Muscle layer of colon (tissue), 2 donors: ENCODE results near the gene WDR49.

Experiments used
- H3K27ac ChIP-seq: one replicate; pipeline ENCODE4 v1.7.0; 2013; ENCODE audit warnings: low read depth, mild to moderate bottlenecking, low read length, moderate library complexity
- H3K27me3 ChIP-seq, 2 donors: one replicate each; pipeline ENCODE4 v1.7.0; 2013; ENCODE audit warnings: low read length in 2 of 2, mild to moderate bottlenecking in 2 of 2; ENCODE audit not compliant: insufficient read depth in 2 of 2, control insufficient read depth in 1 of 2
- H3K36me3 ChIP-seq: one replicate; pipeline ENCODE4 v1.7.0; 2013; ENCODE audit warnings: mild to moderate bottlenecking, low read length; ENCODE audit not compliant: insufficient read depth
- H3K4me1 ChIP-seq: one replicate; pipeline ENCODE4 v1.7.0; 2013; ENCODE audit warnings: mild to moderate bottlenecking, low read length; ENCODE audit not compliant: insufficient read depth
- H3K4me3 ChIP-seq, 2 donors: one replicate each; pipeline ENCODE4 v1.7.0; 2013; ENCODE audit warnings: low read length in 2 of 2, low read depth in 1 of 2, mild to moderate bottlenecking in 1 of 2, moderate library complexity in 1 of 2
- H3K9ac ChIP-seq: one replicate; pipeline ENCODE4 v1.7.0; 2013; ENCODE audit warnings: low read length
- H3K9me3 ChIP-seq: one replicate; pipeline ENCODE4 v1.7.0; 2013; ENCODE audit warnings: mild to moderate bottlenecking, low read length
- donor health status: abdominal sarcoma.
- donor health status: Adenocarcinoma of cecum.

WDR49 gene

GRCh38 chr3:167487556-167487955, 166.2 kb downstream of the WDR49 start:
- Histone ChIP-seq H3K9me3 (no peaks in the 10 kb centered on the region), H3K27me3 (no peaks in the 10 kb centered on the region), H3K4me1 (no peaks in the 10 kb centered on the region), H3K9ac (no peak overlapping the region), H3K4me3 (no peak overlapping the region), H3K27ac (no peak overlapping the region), H3K36me3 (no peaks in the 10 kb centered on the region)

- Histone ChIP-seq H3K4me1 (no peaks in the 10 kb centered on the region), H3K4me3 (no peak overlapping the region), H3K9ac (no peak overlapping the region)
These were observed 169.2 kb downstream of the WDR49 start for GRCh38 chr3:167484551-167484950.

DNA sequence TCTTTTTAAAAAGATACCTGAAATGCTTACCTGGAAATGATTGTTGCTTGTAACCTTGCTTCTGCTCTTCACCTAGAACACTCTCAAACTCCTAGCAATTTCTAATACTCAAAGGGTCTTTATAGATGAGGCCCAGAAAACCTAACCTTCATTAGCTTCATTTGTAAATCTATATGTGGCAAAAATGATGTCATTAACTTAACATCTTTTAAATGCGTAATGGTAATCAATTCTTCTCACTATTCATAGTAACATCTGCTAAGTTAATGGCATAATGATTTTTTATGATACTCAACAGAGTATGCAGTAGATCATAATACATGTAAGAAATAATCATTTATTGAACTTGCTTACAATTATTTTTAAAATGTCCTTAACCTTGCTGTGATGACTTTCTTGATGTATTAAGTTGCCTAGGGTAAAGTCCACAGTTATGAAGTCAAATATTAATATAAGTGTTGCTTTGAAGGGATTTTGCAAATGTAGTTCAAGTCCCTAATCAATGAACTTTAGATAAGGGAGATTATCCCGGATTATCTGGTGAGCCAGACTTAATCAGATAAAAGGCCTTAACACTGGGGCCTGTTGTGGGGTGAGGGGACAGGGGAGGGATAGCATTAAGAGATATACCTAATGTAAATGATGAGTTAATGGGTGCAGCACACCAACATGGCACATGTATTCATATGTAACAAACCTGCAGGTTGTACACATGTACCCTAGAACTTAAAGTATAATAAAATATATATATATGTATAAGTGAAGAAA, 169.8 kb downstream of the WDR49 start:
- Histone ChIP-seq H3K36me3 (no peaks in the 10 kb centered on the region), H3K27ac (no peak overlapping the region), H3K4me1 (no peaks in the 10 kb centered on the region), H3K9ac (no peak overlapping the region), H3K9me3 (no peaks in the 10 kb centered on the region), H3K4me3 (no peak overlapping the region), H3K27me3 (no peaks in the 10 kb centered on the region)

More at GRCh38 chr3:167484551-167484950, 169.2 kb downstream of the WDR49 start:
- H3K27ac ChIP-seq = no peak overlapping the region
- no peaks in the 10 kb centered on the region for H3K36me3 ChIP-seq
- H3K27me3 ChIP-seq = no peaks in the 10 kb centered on the region
- no peaks in the 10 kb centered on the region for H3K9me3 ChIP-seq

DNA sequence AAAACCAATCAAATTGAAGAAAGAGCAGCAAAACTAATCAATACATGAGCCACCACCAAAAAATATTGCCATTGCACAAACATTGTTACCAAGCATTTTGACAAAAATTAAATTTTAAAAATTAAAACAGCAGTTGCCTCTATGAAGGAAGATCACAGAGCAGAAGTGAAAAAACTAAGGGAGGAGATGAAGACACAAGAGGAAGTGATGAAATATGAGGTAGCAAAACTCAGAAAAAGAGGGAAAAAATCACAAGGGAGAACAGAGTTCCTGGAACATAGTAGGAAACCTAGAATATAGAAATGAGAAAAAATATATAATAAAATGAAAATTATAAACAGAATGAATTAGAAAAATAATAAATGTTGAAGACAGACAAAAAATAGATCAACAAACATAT, 172.6 kb downstream of the WDR49 start:
- H3K27me3 ChIP-seq = no peaks in the 10 kb centered on the region
- H3K9me3 ChIP-seq = no peaks in the 10 kb centered on the region
- no peaks in the 10 kb centered on the region for H3K36me3 ChIP-seq
- no peak overlapping the region for H3K4me3 ChIP-seq
- no peak overlapping the region for H3K9ac ChIP-seq
- H3K27ac ChIP-seq = no peak overlapping the region
- no peaks in the 10 kb centered on the region for H3K4me1 ChIP-seq

DNA sequence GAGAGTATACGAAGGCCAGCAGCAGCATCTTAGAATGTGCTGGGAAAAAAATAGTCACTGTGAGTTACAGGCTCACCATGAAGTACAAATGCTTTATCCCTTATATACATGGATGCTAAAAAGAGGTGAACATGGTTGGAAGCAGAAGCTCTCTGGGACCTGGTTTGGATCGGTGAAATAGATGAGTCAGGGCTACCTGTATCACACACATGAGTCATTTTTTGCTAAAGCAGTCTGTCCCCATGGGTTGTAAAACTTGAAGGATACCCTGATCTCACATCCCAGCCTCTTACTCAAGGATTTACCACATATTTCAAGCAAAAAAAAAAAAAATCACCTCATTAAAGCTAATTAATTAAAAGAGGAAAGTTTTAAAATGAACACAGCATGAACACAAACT, 173.0 kb downstream of the WDR49 start:
- Histone ChIP-seq H3K4me3 (no peak overlapping the region), H3K27ac (no peak overlapping the region), H3K4me1 (no peaks in the 10 kb centered on the region), H3K36me3 (no peaks in the 10 kb centered on the region), H3K9me3 (no peaks in the 10 kb centered on the region), H3K27me3 (no peaks in the 10 kb centered on the region), H3K9ac (no peak overlapping the region)

- Histone ChIP-seq H3K9me3 (no peaks in the 10 kb centered on the region), H3K4me3 (no peak within 1 kb of the TSS), H3K4me1 (no peaks in the 10 kb centered on the region), H3K27ac (no peak within 1 kb of the TSS), H3K9ac (no peak within 1 kb of the TSS), H3K36me3 (no peaks in the 10 kb centered on the region), H3K27me3 (no peaks in the 10 kb centered on the region)
These were observed 179.9 kb downstream of the WDR49 start, which contains the start of gene SERPINI2 for GRCh38 chr3:167473863-167474262. SERPINI2 (minus strand) TSS chr3:167474042; CDS start chr3:167471834, 2,208 bp downstream.

DNA sequence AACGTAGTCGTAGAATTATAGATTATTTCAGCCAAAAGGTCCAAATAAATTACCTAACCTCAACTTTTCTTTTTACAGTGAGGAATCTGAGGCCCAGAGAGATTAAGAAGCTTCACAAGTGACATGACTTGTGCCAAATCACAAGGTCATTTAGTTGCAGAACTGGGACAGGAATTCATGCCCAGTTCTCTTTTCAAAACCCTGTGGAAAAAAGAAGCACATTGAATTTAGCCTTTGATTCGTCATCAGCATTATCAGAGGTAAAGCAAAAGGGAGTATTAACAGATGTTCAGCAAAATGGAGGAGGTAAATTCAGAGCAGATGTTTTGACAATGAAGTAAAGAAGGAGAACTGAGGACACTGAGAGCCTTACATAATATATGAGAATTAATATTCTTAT, 184.4 kb downstream of the WDR49 start:
- no peaks in the 10 kb centered on the region for H3K9me3 ChIP-seq
- H3K4me3 ChIP-seq = no peak overlapping the region
- no peak overlapping the region for H3K9ac ChIP-seq
- no peaks in the 10 kb centered on the region for H3K27me3 ChIP-seq
- no peaks in the 10 kb centered on the region for H3K4me1 ChIP-seq
- H3K27ac ChIP-seq = no peak overlapping the region
- H3K36me3 ChIP-seq = no peaks in the 10 kb centered on the region

- Histone ChIP-seq H3K27ac (no peak overlapping the region), H3K27me3 (no peaks in the 10 kb centered on the region), H3K9ac (no peak overlapping the region), H3K36me3 (no peaks in the 10 kb centered on the region), H3K4me3 (no peak overlapping the region), H3K4me1 (no peaks in the 10 kb centered on the region), H3K9me3 (no peaks in the 10 kb centered on the region)
These were observed 185.7 kb downstream of the WDR49 start for GRCh38 chr3:167467848-167468611.

DNA sequence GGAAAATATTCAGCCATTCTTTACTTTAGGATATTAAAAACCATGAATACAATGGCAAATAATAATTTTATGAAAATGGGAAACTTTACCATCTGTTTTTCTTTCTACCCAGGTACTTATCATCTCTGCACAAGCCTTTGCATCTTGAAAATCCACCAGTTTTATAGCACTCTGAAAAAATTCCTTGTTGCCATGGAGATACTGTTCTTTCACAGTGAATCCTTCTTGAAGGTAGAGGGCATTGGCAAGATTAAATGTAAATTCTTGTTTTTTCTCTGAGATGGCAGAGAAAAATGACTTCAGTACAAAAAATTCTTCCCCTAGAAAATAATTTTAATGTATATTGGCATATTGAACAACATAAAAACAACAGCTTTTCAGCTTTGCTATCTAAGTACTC, 186.8 kb downstream of the WDR49 start:
- H3K36me3 ChIP-seq = no peaks in the 10 kb centered on the region
- H3K4me1 ChIP-seq = no peaks in the 10 kb centered on the region
- no peak overlapping the region for H3K4me3 ChIP-seq
- no peak overlapping the region for H3K27ac ChIP-seq
- no peaks in the 10 kb centered on the region for H3K27me3 ChIP-seq
- no peak overlapping the region for H3K9ac ChIP-seq
- no peaks in the 10 kb centered on the region for H3K9me3 ChIP-seq

GRCh38 chr3:167456157-167456799, 197.5 kb downstream of the WDR49 start:
- H3K9me3 ChIP-seq = no peaks in the 10 kb centered on the region
- no peaks in the 10 kb centered on the region for H3K36me3 ChIP-seq

DNA sequence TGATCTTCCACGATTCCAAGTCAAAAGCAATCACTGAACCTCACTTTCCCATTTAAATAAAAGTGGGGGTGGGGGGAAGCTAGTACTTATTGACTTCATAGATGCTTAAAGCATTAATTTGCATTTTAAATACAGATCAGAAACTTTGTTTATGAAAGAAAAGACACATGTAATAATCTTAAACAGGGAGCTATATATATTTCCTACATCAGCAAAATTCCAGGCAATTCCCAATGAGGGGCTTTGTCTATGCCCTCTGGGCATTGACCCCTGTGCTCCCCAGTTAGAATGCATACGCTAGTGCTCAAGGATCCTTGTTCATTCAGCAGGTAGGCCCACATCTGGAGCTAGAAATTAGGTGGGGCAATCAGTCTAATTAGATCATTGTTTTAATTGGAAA, 199.9 kb downstream of the WDR49 start:
- no peak overlapping the region for H3K4me3 ChIP-seq
- no peak overlapping the region for H3K27ac ChIP-seq
- no peaks in the 10 kb centered on the region for H3K9me3 ChIP-seq
- H3K27me3 ChIP-seq = no peaks in the 10 kb centered on the region
- no peak overlapping the region for H3K9ac ChIP-seq
- no peaks in the 10 kb centered on the region for H3K4me1 ChIP-seq
- no peaks in the 10 kb centered on the region for H3K36me3 ChIP-seq

More at GRCh38 chr3:167456157-167456799, 197.5 kb downstream of the WDR49 start:
- Histone ChIP-seq H3K9ac (no peak overlapping the region), H3K4me1 (no peaks in the 10 kb centered on the region), H3K27me3 (no peaks in the 10 kb centered on the region), H3K27ac (no peak overlapping the region), H3K4me3 (no peak overlapping the region)
